A549 (cell line): Measurements from ENCODE around the gene IRF1. TPM values are rescaled to one million over a fixed set of nuclear protein-coding genes. Genes with fewer than 3 reads are reported as not detected.

Experiments
- BCL3 ChIP-seq: fragments of >200 bp; sonication (Bioruptor Twin); formaldehyde crosslinking; IDR thresholded peaks from 3 replicates; pipeline ENCODE4 v1.6.1; 2016
- BHLHE40 ChIP-seq: IDR thresholded peaks from 2 replicates; pipeline ENCODE4 v1.6.1; 2012; ENCODE audit warnings: low read depth, low read length, inconsistent platforms
- CTCF ChIP-seq: fragments of >200 bp; sonication (Bioruptor Twin); formaldehyde crosslinking; IDR thresholded peaks from 3 replicates; pipeline ENCODE4 v1.5.1; 2016
- ELK1 ChIP-seq: fragments of 150-350 bp; IDR thresholded peaks from 2 replicates; pipeline ENCODE4 v1.6.1; 2014; ENCODE audit warnings: low read depth, mild to moderate bottlenecking, low read length
- ESRRA ChIP-seq: fragments of 150-350 bp; IDR thresholded peaks from 2 replicates; pipeline ENCODE4 v1.6.1; 2014; ENCODE audit warnings: mild to moderate bottlenecking, low read length, borderline replicate concordance
- FOXS1 ChIP-seq: fragments of 250-450 bp; sonication (Bioruptor Pico); IDR thresholded peaks from 2 replicates; pipeline ENCODE4 v1.5.0; 2020; ENCODE audit warnings: mild to moderate bottlenecking, moderate library complexity
- HDAC2 ChIP-seq: fragments of 200-600 bp; sonication (generic); IDR thresholded peaks from 2 replicates; pipeline ENCODE4 v1.6.1; 2016
- HEYL ChIP-seq: fragments of 250-450 bp; sonication (Bioruptor Pico); IDR thresholded peaks from 2 replicates; pipeline ENCODE4 v1.8.0; 2021; ENCODE audit warnings: mild to moderate bottlenecking, moderate library complexity
- HOXB13 ChIP-seq: fragments of 250-450 bp; sonication (Bioruptor Pico); IDR thresholded peaks from 2 replicates; pipeline ENCODE4 v1.5.0; 2020; ENCODE audit warnings: low read depth, mild to moderate bottlenecking, moderate library complexity
- HOXB5 ChIP-seq: fragments of 250-450 bp; sonication (Bioruptor Pico); IDR thresholded peaks from 2 replicates; pipeline ENCODE4 v1.5.0; 2020; ENCODE audit warnings: mild to moderate bottlenecking, moderate library complexity
- JUN ChIP-seq, 2 experiments: fragments of >200 bp; sonication (Bioruptor Twin); formaldehyde crosslinking; IDR thresholded peaks; 2 replicates in 1 of 2; 3 replicates in 1 of 2; pipeline ENCODE4 v1.6.1; 2016 to 2017
- JUNB ChIP-seq: fragments of >200 bp; sonication (Bioruptor Twin); formaldehyde crosslinking; IDR thresholded peaks from 2 replicates; pipeline ENCODE4 v1.6.1; 2016
- KDM1A ChIP-seq: fragments of 200-600 bp; sonication (generic); IDR thresholded peaks from 2 replicates; pipeline ENCODE4 v1.6.1; 2016; ENCODE audit warnings: low read depth, mild to moderate bottlenecking
- MAZ ChIP-seq: fragments of 150-350 bp; IDR thresholded peaks from 2 replicates; pipeline ENCODE4 v1.6.1; 2014; ENCODE audit warnings: antibody characterized with exemption, low read depth, low read length, borderline replicate concordance
- NFE2L2 ChIP-seq: fragments of 150-350 bp; conservative IDR thresholded peaks from 2 replicates; pipeline ENCODE4 v1.6.1; 2014; ENCODE audit warnings: low read length
- NPAS2 ChIP-seq: fragments of 250-450 bp; sonication (Bioruptor Pico); IDR thresholded peaks from 2 replicates; pipeline ENCODE4 v1.8.0; 2022; ENCODE audit warnings: mild to moderate bottlenecking, moderate library complexity, borderline replicate concordance
- PBX3 ChIP-seq: IDR thresholded peaks from 2 replicates; pipeline ENCODE4 v1.6.1; 2012
- PHF8 ChIP-seq: fragments of 200-600 bp; sonication (generic); IDR thresholded peaks from 2 replicates; pipeline ENCODE4 v1.6.1; 2016; ENCODE audit warnings: low read depth, mild to moderate bottlenecking, antibody characterized with exemption, moderate library complexity, borderline replicate concordance
- POLR2A ChIP-seq: IDR thresholded peaks from 2 replicates; pipeline ENCODE4 v1.6.1; 2012; ENCODE audit warnings: mild to moderate bottlenecking, low read length
- RAD21 ChIP-seq, 2 experiments: fragments of >200 bp in 1 of 2; sonication (Bioruptor Twin) in 1 of 2; formaldehyde crosslinking in 1 of 2; IDR thresholded peaks in 1 of 2; conservative IDR thresholded peaks in 1 of 2; 2 replicates in 1 of 2; 3 replicates in 1 of 2; pipeline ENCODE4 v1.6.1; 2012 to 2018; ENCODE audit warnings: inconsistent platforms in 1 of 2
- RCOR1 ChIP-seq: fragments of 150-350 bp; IDR thresholded peaks from 2 replicates; pipeline ENCODE4 v1.6.1; 2014; ENCODE audit warnings: antibody characterized with exemption, low read length, low read depth
- RFX5 ChIP-seq: fragments of 450-650 bp; IDR thresholded peaks from 2 replicates; pipeline ENCODE4 v1.7.1; 2014; ENCODE audit warnings: antibody characterized with exemption, mild to moderate bottlenecking, moderate library complexity
- RNF2 ChIP-seq: fragments of 200-600 bp; sonication (generic); IDR thresholded peaks from 2 replicates; pipeline ENCODE4 v1.6.1; 2016; ENCODE audit warnings: low read depth, mild to moderate bottlenecking, antibody characterized with exemption, moderate library complexity, borderline replicate concordance
- SMC3 ChIP-seq: fragments of >200 bp; sonication (Bioruptor Twin); formaldehyde crosslinking; IDR thresholded peaks from 3 replicates; pipeline ENCODE4 v1.6.1; 2018; ENCODE audit warnings: inconsistent platforms
- TFCP2L1 ChIP-seq: fragments of 250-450 bp; sonication (Bioruptor Pico); IDR thresholded peaks from 2 replicates; pipeline ENCODE4 v1.5.0; 2021; ENCODE audit warnings: mild to moderate bottlenecking
- USF2 ChIP-seq: fragments of 450-650 bp; IDR thresholded peaks from 2 replicates; pipeline ENCODE4 v1.6.1; 2014; ENCODE audit warnings: antibody characterized with exemption
- ZNF302 ChIP-seq: fragments of 250-450 bp; sonication (Bioruptor Pico); IDR thresholded peaks from 2 replicates; pipeline ENCODE4 v1.9.0; 2021; ENCODE audit warnings: inconsistent platforms, mild to moderate bottlenecking, moderate library complexity
- polyA plus RNA-seq, 4 experiments: library from polyadenylated mRNA; depleted of rRNA in 3 of 4; stranded (reverse); fragments of >200 nt; fragmentation: RNase III in 1 of 4; extraction: RNeasy Plus Mini Kit Qiagen cat#74134 plus additional on column Dnase treatment in 1 of 4; gene quantifications; 2 replicates in 3 of 4; 3 replicates in 1 of 4; pipeline ENCODE4 v1.2.3, GENCODE V29; 2011 to 2017

Gene IRF1
- polyA plus RNA-seq, 2 of the 4 experiments (the other 2 are of a cell fraction), result 10.9 to 13.3 TPM

GRCh38 chr5:132490484-132491367 is at the start of gene IRF1 (continued):
- TF ChIP-seq BCL3, result peak; percentile 91; the same call in 2 of the 3 replicates
- TF ChIP-seq ZNF302 (CRISPR knock-in tag), result no peak
- peak; percentile 85 for TF ChIP-seq PHF8
- TF ChIP-seq USF2, result no peak
- 0 out of 2 replicates have a peak, but pooled peaks have one; percentile 56 for TF ChIP-seq TFCP2L1
- no peak for TF ChIP-seq HDAC2
- no peak for TF ChIP-seq MAZ
- peak; percentile 43; the same call in 1 of the 2 replicates for TF ChIP-seq RFX5
- TF ChIP-seq RNF2, result no peak
- no peak for TF ChIP-seq RAD21 (conservative IDR thresholded peaks at IDR 0.05 in 1 of 2, IDR thresholded peaks at IDR 0.05 in 1 of 2)
- TF ChIP-seq RCOR1, result no peak
- TF ChIP-seq JUNB, result no peak
- TF ChIP-seq JUN (IDR thresholded peaks at IDR 0.05), result peak; percentile 88 to 92; a peak in 3 of 5 replicates
- no peak for TF ChIP-seq NFE2L2
- TF ChIP-seq NPAS2 (CRISPR knock-in tag), result no peak
- TF ChIP-seq PBX3, result peak; percentile 16; the same call in 1 of the 2 replicates
- no peak; the same call in 2 of the 3 replicates for TF ChIP-seq CTCF
- TF ChIP-seq HOXB5 (CRISPR knock-in tag), result no peak
- no peak for TF ChIP-seq KDM1A
- TF ChIP-seq ESRRA, result no peak
- no peak for TF ChIP-seq HEYL (CRISPR knock-in tag)
- 0 out of 3 replicates have a peak, but pooled peaks have one; percentile 5 for TF ChIP-seq SMC3
- no peak for TF ChIP-seq BHLHE40
- no peak for TF ChIP-seq FOXS1 (CRISPR knock-in tag)
- no peak for TF ChIP-seq ELK1
- peak; percentile 94 for TF ChIP-seq POLR2A
- no peak for TF ChIP-seq HOXB13
